HG03064 (cell line): ENCODE measurements around the gene THSD4.
"Not testable (repeated sequence)": the region's sequence is repeated elsewhere in the genome, so short reads cannot be mapped to it uniquely, and the experiment has no call there.

ENCODE experiments used
- ATAC-seq: cut with Tn5 transposase; IDR thresholded peaks from one replicate; pipeline ENCODE4 v1.9.1; 2021; ENCODE audit warnings: low read depth; ENCODE audit not compliant: unreplicated experiment

THSD4 gene

DNA sequence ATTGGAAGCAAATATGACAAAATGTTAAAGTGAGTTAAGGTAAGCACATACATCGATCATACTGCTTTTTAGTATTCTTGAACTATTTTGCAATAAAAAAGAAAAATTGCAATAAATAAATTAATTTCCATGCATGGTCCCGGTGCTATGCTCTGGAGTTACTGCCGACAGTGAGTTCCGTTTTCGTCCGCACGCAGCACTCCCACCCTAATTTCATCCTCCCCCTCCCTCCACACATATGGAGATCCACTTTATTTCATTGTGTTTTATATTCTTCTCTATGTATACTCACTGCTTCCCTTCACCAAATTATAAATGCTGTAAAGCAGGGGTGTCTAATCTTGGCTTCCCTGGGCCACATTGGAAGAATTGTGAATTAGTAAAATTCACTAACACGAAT is 247.3 kb downstream of the THSD4 start:
- ATAC-seq: no peak

DNA sequence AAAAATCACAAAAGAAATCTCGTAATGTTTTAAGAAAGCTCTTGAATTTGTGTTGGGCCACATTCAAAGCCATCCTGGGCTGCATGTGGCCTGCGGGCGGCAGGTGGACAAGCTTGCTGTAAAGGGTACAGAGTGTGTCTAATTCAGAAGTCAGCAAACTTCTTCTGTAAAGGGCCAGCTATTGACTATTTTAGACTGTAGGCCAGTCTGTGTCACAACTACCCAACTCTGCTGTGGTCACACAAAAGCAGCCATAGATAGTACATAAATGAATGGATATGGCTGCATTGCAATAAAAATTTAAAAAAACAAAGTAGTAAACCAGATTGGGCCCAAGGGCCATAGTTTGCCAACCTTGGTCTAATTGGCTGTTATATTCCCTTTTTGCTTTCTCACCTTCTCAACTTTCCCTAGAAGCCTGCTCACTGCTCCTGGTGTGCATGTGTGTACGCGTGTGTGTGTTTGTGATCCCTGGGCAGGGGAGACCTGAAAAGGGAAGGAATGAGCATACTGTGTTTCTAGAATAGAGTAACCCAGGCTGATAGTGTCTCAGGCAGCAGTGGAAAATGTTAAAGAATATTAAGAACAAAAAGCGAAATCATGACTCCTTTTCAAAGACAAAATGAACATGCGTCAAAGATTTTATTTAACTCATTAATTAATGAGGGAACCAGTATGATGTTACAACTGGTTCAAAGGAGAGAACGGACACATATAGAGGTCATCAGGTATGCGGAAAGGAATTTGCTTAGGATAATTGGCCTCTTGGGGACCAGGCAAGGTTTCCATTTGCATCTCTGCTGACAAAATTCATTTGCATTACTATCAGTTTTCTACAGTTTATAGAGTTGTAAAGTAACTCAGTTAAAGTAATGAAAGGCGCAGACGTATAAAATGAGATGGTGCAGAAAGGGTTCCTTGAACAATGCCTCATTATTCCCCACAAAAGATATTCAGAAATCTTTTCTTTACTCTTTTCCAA is 248.0 kb downstream of the THSD4 start:
- no peak for ATAC-seq

DNA sequence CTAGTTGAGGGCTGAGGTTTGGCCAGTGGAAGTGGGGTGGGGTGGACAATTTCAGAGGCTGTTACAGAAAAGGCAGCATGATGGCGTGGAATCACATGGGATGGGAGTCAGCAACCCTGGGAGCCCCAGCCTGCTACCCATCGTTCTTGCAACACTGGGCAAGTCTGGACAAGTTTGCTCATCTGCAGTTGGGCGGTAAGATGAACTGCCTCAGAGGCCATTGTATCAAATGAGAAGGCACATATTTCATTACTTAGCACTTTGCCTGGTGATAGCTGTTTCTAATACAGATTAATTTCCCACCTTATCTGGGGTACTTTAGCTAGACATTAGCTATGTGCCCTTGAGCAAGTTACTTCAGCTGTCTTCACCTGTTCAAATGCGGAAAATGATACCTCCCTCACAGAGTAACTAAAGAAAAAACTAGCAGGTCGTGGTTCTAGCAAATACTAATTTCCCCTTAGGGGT is 248.9 kb downstream of the THSD4 start:
- no peak for ATAC-seq

DNA sequence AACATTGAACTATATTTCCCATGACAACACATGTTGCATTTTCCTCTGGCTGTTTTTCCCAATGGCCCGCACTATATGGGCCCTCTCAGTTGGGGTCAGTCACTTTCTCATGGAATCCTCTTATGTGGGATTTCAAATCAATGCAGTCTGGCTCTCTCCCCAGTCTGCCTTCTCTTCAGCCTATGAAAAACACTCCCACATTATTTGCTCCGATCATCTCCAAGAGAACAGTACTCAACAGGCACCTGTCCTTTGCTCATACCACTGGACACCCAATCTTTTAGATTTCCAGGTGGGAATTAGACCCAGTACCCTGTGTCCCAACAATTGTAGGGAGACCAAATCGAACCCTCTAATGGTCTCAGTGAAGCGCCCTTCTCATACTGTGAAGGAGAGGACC is 251.3 kb downstream of the THSD4 start:
- ATAC-seq: no peak

DNA sequence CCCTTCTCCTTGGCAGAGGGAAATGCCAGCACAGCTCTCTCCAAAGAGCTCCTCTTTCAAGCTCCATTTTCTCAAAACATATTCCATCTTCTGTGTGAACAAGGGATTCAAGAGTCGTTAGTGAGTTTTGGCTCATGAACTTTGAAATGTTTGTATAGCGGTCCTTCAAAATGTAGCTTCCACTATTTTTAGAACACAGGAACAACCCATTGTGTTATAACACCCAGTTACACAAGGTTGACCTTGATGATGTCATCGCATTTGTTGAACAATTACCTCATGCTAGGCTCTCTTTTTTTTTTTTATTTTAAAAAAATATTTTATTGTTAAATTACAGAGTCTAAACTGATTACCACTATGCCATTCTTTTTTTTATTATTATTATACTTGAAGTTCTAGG is 251.7 kb downstream of the THSD4 start:
- ATAC-seq: no peak

DNA sequence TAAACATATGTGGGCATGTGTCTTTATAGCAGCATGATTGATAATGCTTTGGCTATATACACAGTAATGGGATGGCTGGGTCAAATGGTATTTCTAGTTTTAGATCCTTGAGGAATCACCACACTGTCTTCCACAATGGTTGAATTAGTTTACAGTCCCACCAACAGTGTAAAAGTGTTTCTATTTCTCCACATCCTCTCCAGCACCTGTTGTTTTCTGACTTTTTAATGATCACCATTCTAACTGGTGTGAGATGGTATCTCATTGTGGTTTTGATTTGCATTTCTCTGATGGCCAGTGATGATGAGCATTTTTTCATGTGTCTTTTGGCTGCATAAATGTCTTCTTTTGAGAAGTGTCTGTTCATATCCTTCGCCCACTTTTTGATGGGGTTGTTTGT is 252.5 kb downstream of the THSD4 start:
- not testable (repeated sequence) for ATAC-seq

DNA sequence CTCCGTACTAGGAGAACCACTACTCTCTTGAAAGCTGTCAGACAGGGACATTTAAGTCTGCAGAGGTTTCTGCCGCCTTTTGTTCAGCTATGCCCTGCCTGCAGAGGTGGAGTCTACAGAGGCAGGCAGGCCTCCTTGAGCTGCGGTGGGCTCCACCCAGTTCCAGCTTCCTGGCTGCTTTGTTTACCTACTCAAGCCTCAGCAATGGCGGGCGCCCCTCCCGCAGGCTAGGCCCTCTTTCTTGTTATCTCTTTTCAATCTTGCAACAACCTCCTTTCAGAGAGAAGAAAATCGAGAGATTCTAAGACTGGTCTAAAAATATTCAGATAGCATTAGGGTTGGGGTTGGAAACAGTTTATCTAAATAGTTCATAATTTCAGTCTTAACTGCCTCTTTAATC is 257.5 kb downstream of the THSD4 start:
- ATAC-seq: not testable (repeated sequence)

DNA sequence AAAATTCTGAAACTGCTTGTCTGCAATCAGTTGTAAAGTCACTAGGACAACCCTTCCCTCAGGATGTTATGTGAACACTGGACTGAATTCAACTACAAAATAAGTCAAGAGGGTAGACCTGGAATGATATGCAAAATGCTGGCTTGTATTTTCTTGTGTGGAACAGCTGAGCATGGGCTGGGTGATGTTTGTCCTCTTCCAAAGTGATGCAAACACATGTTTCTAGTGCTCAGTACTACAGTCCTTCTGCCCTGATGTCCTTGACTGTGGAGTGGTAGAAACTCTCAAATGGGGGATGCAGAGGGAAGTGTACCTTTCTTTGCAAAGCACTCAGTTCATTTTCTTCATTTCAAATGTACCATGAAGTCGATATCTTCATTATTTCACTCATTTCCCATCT is 258.6 kb downstream of the THSD4 start:
- no peak for ATAC-seq

DNA sequence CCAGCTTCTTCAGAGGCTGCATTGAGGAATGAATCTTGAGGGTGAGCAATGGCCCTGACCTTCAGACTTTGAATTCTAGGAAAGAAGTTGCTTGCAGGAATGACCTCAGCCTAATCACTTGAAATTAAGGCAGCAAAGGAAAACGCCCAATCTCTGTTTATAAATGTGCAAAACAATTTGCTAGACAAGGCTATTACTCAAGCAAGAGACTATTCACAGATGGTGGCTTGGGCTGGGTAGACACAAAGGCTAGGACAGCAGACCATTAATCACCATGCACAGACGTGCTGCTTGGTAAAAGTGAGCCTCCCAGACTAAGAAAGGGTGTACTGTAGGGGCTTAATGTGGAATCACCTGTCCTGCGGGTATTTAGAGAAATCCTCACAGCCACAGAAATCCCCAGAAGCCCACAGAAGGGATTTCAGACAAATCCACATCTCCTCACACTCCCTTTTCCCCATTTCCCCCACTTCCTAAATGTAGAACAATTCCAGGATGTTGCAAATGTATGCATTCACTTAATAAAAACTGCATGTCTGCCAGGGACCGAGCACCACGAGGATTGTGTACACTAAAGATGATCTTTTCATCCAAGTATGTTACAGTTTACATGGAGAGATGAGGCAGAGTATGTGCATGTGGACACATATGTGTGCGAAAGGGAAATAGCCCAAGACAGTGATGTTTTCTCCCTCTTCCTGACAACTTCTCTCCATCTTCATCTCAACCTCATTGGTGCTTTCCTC is 259.5 kb downstream of the THSD4 start:
- ATAC-seq: no peak

DNA sequence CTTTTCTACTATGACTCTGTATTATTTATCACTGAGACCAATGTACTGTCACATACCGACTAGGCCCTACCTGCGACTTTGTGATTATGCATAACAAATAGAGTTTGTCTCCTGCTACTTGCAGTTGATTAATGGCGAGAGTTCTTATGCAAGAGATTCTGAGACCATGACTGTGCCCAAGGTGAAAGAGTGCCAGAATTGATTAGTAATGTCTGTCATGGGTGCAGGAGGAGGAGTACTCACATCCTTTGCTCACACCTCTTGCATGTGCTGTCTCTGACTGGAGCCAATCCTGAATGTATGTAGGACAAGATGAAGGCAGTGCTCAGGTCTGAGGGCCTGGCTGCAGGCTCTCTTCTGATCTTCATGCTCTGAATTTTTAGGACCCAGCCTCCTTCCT is 260.7 kb downstream of the THSD4 start:
- ATAC-seq: no peak

DNA sequence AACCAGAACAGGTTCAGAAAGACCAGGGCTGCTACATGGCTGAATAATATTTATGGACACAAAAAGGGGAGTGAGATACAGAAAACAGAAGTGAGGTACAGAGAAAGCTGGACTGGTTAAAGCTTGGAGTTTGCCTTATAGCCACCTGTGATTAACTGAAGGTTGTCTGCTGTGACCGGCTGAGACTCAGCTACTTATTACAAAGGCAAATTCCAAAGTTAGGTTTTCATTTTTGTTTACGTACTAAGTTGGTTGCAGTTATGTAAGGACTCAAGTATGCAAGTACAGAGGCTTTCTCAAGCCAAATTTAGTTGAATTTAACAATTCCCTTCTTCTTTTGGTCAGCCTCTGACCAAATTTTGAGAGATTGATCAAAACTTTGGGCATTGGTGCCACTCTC is 264.6 kb downstream of the THSD4 start:
- no peak for ATAC-seq

DNA sequence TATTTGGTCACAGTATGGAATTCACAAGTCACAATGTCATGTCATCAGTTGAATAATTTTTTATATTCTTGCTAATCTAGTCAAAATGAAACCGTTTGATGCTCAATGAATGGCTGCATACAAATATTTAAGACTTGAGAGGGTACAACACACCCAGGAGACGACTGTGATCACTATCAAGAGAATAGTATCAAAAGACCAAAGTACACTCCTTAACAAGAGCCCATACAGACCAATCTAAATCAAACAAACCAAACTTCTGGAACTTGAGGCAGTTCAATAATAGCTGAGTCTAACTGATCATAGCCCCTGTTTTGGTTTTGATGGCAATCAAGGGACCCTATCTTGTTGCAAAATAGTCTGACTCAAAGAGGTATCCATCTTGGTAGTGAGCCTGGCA is 265.1 kb downstream of the THSD4 start:
- no peak for ATAC-seq

DNA sequence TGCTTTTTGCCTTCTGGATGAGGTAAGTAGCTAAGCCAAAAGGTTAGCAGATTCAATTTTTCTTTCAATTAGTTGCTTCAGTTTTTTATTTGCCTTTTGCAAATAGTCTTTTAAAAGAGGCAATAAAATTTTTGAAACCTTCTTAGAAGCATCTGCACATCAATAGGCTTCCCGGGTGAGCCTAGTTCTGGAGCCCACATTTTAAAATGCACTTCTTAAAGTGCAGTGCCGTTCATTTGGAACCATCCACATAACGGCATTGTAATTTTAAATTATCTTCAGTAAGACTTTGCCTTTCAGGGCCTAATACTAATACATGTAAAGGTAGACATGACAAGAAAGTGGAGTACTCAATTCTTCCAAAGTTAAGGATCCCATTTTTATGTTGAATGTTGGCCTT is 269.2 kb downstream of the THSD4 start:
- no peak for ATAC-seq

DNA sequence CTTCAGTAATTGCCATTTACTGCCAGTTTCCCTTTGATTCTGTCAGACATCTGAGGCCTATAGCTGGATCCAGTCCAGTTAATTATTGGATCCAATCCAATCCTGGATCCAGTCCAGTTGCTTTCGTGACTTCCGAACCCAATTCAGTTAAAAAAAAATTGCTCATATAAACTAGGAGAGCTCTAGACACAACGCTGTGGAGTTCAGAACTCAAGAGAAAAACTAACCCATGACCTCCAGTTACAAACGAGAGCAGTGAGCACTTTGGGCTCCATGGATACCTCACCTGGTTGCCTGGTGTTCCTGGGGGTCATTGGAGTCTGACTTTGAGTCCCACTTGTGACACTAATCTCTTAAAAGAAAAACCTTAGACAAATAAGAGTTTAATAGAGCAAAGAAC is 269.8 kb downstream of the THSD4 start:
- no peak for ATAC-seq

DNA sequence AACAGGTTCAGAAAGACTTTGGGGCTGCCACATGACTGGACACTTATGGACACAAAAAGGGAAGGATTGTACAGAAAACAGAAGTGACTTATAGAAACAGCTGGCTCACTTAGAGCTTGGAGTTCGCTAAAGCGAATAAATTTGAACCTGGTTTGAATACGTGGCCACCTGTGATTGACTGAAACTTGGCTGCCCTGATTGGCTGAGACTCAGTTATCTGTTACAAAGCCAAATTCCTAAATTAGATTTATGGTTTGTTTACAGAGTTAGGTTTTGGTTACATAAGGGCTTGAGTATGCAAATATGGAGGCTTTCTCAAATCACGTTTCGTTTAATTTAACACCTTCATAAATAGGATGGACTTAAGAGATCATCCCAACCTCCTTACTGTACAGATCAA is 270.2 kb downstream of the THSD4 start:
- ATAC-seq: no peak

DNA sequence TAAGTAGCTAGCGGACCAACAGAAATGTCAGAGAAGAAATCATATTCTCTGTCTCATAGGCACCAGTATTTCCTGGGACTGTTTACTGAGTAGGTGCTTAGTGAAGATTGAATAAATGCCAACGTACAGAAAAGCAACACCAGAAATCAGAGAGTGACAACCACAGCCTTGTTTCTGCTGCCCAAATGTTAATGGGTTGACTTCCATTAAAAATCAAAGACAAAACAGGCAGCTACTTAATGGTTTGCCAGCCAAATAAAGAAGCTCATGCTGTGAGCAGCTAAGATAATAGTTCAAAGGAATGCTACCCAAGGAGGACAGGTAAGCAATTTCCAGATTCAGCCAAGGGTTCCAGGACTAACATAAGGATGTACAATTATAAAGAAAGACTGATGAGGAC is 270.7 kb downstream of the THSD4 start:
- no peak for ATAC-seq

DNA sequence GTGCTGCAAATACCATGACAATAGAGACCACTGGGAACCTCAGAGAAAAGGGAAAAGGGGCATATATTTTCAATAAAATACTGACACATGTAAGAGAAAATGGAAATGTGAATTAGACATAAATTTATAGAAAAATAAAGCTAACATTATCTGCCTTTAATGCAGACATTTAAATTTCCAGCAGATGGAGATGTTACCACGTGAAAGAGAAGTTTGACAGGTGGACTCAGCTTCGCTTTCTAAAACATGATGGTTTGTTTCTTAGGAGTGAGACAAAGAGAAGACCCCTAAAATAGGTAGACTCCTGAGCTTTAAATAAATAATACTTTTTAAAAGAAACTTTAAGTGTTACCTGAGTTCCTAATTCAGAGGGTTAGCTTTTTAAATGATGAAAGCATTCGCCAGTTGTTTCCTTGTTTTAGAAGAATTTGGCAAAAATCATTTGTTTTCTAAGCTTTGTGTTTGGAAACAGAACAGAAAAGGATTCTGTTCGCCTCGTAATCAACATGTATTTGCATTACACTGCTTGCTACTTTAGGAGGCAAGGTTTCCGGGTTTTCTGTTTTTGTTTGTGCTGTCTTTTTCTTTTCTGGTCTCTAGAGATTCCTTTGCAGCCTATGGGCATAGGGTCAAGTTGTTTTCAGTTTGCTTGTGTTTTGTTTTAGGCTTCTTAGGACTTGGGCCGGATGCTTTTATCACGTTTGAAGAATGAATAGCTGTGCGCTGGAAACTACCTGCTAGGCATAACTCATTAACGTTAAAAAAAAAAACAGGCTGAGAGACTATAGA is 271.4 kb downstream of the THSD4 start:
- ATAC-seq: no peak

DNA sequence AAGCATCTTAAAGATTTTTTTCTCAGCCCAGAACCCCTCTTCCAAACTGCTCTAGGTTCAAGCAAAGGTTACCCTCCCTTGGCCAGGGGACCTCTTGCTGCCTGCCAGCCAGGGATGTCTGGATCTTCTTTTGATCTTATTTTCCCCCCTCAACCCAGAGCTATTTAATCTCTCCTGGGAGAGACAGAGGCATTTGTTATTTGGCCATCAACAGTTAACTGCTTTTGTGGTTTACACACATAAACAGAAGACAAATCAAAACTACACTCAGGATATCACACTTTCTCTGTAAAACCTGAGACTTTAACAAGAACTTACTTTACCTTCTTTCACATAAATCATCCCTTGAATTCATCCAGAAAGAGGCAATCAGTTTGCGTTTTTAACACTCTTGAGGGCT is 272.5 kb downstream of the THSD4 start:
- no peak for ATAC-seq

DNA sequence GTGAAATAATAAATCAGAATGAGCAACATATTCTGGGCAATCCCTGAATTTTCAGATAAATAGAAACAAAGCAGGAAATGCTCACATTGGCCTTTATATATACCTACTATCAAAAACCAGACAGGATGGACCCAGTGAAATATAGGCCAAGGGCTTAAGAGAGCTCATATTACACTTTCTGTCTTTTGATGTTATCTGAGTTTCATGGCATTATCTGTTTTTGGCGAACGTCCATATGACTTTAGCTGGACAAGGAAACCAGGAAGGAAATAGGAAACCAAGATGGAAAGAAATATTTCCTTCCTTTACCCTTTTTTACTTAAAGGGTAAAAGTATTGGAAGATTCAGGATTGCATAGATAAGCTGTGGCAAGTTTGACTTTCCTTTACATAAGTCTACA is 274.8 kb downstream of the THSD4 start:
- no peak for ATAC-seq

DNA sequence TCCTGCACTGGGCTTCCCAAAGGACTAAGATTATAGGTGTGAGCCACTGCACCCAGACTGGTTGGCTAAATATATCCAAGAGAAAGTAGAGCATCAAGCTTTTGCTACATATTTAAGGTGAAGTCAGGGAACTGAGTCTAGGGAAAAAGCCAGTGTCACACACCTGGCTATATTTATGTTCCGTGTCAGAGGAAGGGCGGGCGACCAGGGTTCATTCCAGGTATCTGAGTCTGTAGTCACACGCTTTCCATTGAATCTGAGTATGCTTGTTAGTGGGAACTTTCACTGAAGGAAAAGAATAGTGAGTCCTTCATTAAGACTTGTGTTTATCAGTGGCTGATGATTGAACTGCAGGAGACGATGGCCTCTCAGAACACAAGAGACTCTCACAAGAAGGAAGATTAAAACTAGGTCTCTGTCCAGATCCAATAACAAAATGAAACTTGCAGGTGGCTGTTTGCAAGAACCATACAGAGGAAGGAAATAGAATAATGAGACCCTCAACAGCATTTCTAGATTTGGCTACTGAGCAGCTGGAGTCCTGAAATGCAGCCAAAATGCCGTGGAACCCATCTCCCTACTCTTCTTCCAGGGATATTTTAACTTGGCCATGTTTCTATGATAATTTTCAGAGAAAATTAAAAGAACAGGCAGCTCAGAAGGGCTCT is 276.3 kb downstream of the THSD4 start:
- ATAC-seq: no peak
